GM18870 (cell line): ENCODE data around the gene CYSTM1.

Source experiments
- ATAC-seq: cut with Tn5 transposase; IDR thresholded peaks from one replicate; pipeline ENCODE4 v1.9.1; 2021; ENCODE audit warnings: moderate library complexity; ENCODE audit not compliant: unreplicated experiment

The CYSTM1 gene

GRCh38 chr5:140252470-140253126, 77.6 kb downstream of the CYSTM1 start:
- no peak for ATAC-seq

GRCh38 chr5:140253985-140254384, 79.0 kb downstream of the CYSTM1 start:
- ATAC-seq, result no peak

GRCh38 chr5:140255460-140256157, 80.6 kb downstream of the CYSTM1 start:
- no peak for ATAC-seq

- ATAC-seq, result no peak
Measured at GRCh38 chr5:140256726-140257125, 81.7 kb downstream of the CYSTM1 start.

- ATAC-seq, result no peak
Measured at GRCh38 chr5:140258016-140258415, 83.0 kb downstream of the CYSTM1 start.

- ATAC-seq, result no peak
Measured at GRCh38 chr5:140258873-140259272, 83.9 kb downstream of the CYSTM1 start.

- ATAC-seq, result no peak
Measured at GRCh38 chr5:140259500-140259899, 84.5 kb downstream of the CYSTM1 start.

GRCh38 chr5:140260089-140260656, 85.2 kb downstream of the CYSTM1 start:
- no peak for ATAC-seq

- ATAC-seq, result no peak
Measured at GRCh38 chr5:140261403-140262171, 86.6 kb downstream of the CYSTM1 start.

- no peak for ATAC-seq
Measured at GRCh38 chr5:140262221-140262620, 87.2 kb downstream of the CYSTM1 start.

GRCh38 chr5:140262839-140263238, 87.9 kb downstream of the CYSTM1 start:
- ATAC-seq, result no peak

- no peak for ATAC-seq
Measured at GRCh38 chr5:140265845-140266244, 90.9 kb downstream of the CYSTM1 start.

- no peak for ATAC-seq
Measured at GRCh38 chr5:140266471-140267200, 91.6 kb downstream of the CYSTM1 start.

GRCh38 chr5:140267201-140267540, 92.2 kb downstream of the CYSTM1 start:
- no peak for ATAC-seq

- no peak for ATAC-seq
Measured at GRCh38 chr5:140267559-140268018, 92.6 kb downstream of the CYSTM1 start.

- no peak for ATAC-seq
Measured at GRCh38 chr5:140270008-140270407, 95.0 kb downstream of the CYSTM1 start.

- ATAC-seq, result no peak
Measured at GRCh38 chr5:140273401-140273877, 98.5 kb downstream of the CYSTM1 start.

- ATAC-seq, result no peak
Measured at GRCh38 chr5:140275837-140276236, 100.8 kb downstream of the CYSTM1 start.

- ATAC-seq, result no peak
Measured at GRCh38 chr5:140282266-140282665, 107.3 kb downstream of the CYSTM1 start.

GRCh38 chr5:140284013-140284412, 109.0 kb downstream of the CYSTM1 start:
- no peak for ATAC-seq

- no peak for ATAC-seq
Measured at GRCh38 chr5:140286424-140286823, 111.4 kb downstream of the CYSTM1 start.
